ENCODE measurements around the gene SHROOM1.

- TF ChIP-seq EZH2 (IDR thresholded peaks at IDR 0.05; ENCODE audit: borderline replicate concordance, insufficient read depth, low read length, poor library complexity, severe bottlenecking) (no peak), MXI1 (conservative IDR thresholded peaks at IDR 0.05; ENCODE audit: poor library complexity, severe bottlenecking) (no peak), CTCF (IDR thresholded peaks at IDR 0.05; ENCODE audit: poor library complexity, severe bottlenecking) (no peak), POLR2AphosphoS5 (IDR thresholded peaks at IDR 0.05) (no peak), REST (IDR thresholded peaks at IDR 0.05; ENCODE audit: borderline replicate concordance) (no peak), EP300 (conservative IDR thresholded peaks at IDR 0.05; ENCODE audit: poor library complexity, severe bottlenecking) (no peak), TAF1 (IDR thresholded peaks at IDR 0.05; ENCODE audit: low read depth) (no peak), RAD21 (conservative IDR thresholded peaks at IDR 0.05) (no peak), SMC3 (conservative IDR thresholded peaks at IDR 0.05; ENCODE audit: poor library complexity) (no peak)
Observed at GRCh38 chr5:132825033-132825833, 5.2 kb downstream of the SHROOM1 start.
